Mucosa of rectum (tissue), 2 donors: ENCODE data around the gene DUSP22.
A peak's percentile ranks its signal among the peaks of the same experiment; 100 is the strongest.

Experiments
- H3K27ac ChIP-seq, 2 donors: one replicate each; pipeline ENCODE4 v1.7.0; 2013; ENCODE audit warnings: inconsistent platforms in 2 of 2, low read depth in 2 of 2, low read length in 2 of 2
- H3K27me3 ChIP-seq, 2 donors: one replicate each; pipeline ENCODE4 v1.7.0; 2013; ENCODE audit warnings: low read length in 2 of 2; ENCODE audit not compliant: control insufficient read depth in 2 of 2, insufficient read depth in 2 of 2
- H3K36me3 ChIP-seq, 2 donors: one replicate each; pipeline ENCODE4 v1.7.0; 2013; ENCODE audit warnings: low read length in 2 of 2; ENCODE audit not compliant: control insufficient read depth in 2 of 2, insufficient read depth in 2 of 2
- H3K4me1 ChIP-seq, 2 donors: one replicate each; pipeline ENCODE4 v1.7.0; 2013; ENCODE audit warnings: low read length in 2 of 2, mild to moderate bottlenecking in 1 of 2; ENCODE audit not compliant: control insufficient read depth in 2 of 2, insufficient read depth in 2 of 2
- H3K4me3 ChIP-seq, 2 donors: one replicate each; pipeline ENCODE4 v1.7.0; 2013; ENCODE audit warnings: low read length in 2 of 2
- H3K9ac ChIP-seq, 2 donors: one replicate each; pipeline ENCODE4 v1.7.0; 2013; ENCODE audit warnings: low read length in 2 of 2, low read depth in 1 of 2, mild to moderate bottlenecking in 1 of 2
- H3K9me3 ChIP-seq, 2 donors: one replicate each; pipeline ENCODE4 v1.7.0; 2013; ENCODE audit warnings: low read length in 2 of 2; ENCODE audit not compliant: control insufficient read depth in 2 of 2
- donor health status: healthy.
- donor health status: Normal muscosa, but diverticular disease.

The DUSP22 gene

DNA sequence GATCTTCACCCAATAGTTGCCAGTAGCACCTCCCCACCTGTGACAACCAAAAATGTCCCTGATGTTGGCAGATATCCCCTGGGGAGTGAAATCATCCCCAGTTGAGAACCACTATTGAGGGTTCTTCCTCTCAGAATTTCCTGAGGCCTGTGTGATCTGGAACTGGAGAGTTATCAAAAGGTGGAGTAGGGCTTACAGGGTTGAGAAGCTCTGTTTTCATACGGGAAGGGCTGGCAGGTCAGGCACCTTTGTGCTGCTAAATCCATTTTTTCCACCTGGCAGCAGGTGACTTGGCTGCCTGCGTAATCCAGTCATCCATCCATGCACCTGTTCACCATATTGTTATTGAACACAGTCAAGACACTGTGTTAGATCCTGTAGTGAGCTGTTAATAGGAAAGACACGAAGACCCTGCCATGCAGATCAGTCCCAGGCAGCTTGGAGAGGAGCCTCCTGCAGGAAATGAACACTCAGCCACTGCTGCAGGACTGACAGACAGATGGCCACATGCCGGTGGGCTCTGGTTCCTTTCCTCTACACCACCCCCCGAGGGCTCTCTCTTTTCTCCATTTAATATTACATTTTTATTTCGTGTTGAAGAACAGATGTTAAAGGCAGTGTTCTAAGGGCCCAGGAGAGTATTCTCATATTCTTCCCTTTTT is 5.4 kb downstream of the DUSP22 start:
- Histone ChIP-seq H3K4me1 (peaks cover 19 to 20% of the 10 kb centered on the region in 2 donors), H3K4me3 (no peak overlapping the region), H3K27ac (peak overlapping the region; percentile 16 to 62)

GRCh38 chr6:298233-299103 is 6.2 kb downstream of the DUSP22 start:
- Histone ChIP-seq H3K27me3 (no peaks in the 10 kb centered on the region), H3K9me3 (no peaks in the 10 kb centered on the region), H3K27ac (peak overlapping the region in 1 of 2 donors; percentile 32), H3K4me1 (peaks cover 15 to 19% of the 10 kb centered on the region in 2 donors), H3K9ac (no peak overlapping the region), H3K36me3 (peaks cover 0 to 3% of the 10 kb centered on the region in 2 donors), H3K4me3 (no peak overlapping the region)

More for the DNA sequence above, 5.4 kb downstream of the DUSP22 start:
- Histone ChIP-seq H3K9ac (no peak overlapping the region), H3K9me3 (no peaks in the 10 kb centered on the region), H3K27me3 (no peaks in the 10 kb centered on the region), H3K36me3 (peaks cover 0 to 3% of the 10 kb centered on the region in 2 donors)

GRCh38 chr6:299104-299980 is 7.1 kb downstream of the DUSP22 start:
- Histone ChIP-seq H3K4me1 (peaks cover 10 to 19% of the 10 kb centered on the region in 2 donors), H3K4me3 (no peak overlapping the region), H3K9ac (no peak overlapping the region), H3K27ac (peak overlapping the region in 1 of 2 donors; percentile 6), H3K9me3 (no peaks in the 10 kb centered on the region), H3K36me3 (peaks cover 0 to 3% of the 10 kb centered on the region in 2 donors), H3K27me3 (no peaks in the 10 kb centered on the region)

- no peak overlapping the region for H3K4me3 ChIP-seq
- H3K4me1 ChIP-seq = peaks cover 10 to 19% of the 10 kb centered on the region in 2 donors
- H3K27ac ChIP-seq = no peak overlapping the region
These were observed 7.7 kb downstream of the DUSP22 start for GRCh38 chr6:300026-300425.

GRCh38 chr6:300494-301198 is 8.4 kb downstream of the DUSP22 start:
- H3K9me3 ChIP-seq = no peaks in the 10 kb centered on the region
- no peak overlapping the region for H3K4me3 ChIP-seq
- peaks cover 13 to 19% of the 10 kb centered on the region in 2 donors for H3K4me1 ChIP-seq
- H3K36me3 ChIP-seq = peaks cover 0 to 3% of the 10 kb centered on the region in 2 donors
- H3K27ac ChIP-seq = no peak overlapping the region
- no peak overlapping the region for H3K9ac ChIP-seq
- H3K27me3 ChIP-seq = no peaks in the 10 kb centered on the region

More at GRCh38 chr6:300026-300425, 7.7 kb downstream of the DUSP22 start:
- H3K36me3 ChIP-seq = peaks cover 0 to 3% of the 10 kb centered on the region in 2 donors
- H3K27me3 ChIP-seq = no peaks in the 10 kb centered on the region
- no peak overlapping the region for H3K9ac ChIP-seq
- no peaks in the 10 kb centered on the region for H3K9me3 ChIP-seq

DNA sequence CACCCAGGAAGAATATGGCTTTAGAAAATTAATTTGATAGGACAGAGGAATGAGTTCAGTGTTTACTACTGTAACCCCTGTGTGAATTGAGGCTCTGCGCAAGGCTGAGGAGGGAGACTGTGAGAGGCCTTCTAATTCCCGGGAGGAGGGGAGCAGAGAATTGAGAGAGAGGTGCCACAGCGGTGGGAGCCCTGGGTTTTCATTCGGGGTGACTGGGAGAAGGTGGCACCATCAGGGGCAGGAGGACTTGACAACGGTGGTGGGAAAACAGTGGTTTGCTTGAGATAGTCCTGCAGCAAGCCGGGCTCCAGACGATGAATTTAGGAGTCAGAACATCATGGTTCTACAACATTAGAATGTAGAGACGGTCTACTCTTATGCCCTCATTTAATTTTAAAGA is 9.2 kb downstream of the DUSP22 start:
- Histone ChIP-seq H3K9me3 (no peaks in the 10 kb centered on the region), H3K36me3 (peaks cover 0 to 5% of the 10 kb centered on the region in 2 donors), H3K27me3 (no peaks in the 10 kb centered on the region), H3K9ac (no peak overlapping the region), H3K4me1 (peaks cover 17 to 22% of the 10 kb centered on the region in 2 donors), H3K4me3 (no peak overlapping the region), H3K27ac (no peak overlapping the region)

DNA sequence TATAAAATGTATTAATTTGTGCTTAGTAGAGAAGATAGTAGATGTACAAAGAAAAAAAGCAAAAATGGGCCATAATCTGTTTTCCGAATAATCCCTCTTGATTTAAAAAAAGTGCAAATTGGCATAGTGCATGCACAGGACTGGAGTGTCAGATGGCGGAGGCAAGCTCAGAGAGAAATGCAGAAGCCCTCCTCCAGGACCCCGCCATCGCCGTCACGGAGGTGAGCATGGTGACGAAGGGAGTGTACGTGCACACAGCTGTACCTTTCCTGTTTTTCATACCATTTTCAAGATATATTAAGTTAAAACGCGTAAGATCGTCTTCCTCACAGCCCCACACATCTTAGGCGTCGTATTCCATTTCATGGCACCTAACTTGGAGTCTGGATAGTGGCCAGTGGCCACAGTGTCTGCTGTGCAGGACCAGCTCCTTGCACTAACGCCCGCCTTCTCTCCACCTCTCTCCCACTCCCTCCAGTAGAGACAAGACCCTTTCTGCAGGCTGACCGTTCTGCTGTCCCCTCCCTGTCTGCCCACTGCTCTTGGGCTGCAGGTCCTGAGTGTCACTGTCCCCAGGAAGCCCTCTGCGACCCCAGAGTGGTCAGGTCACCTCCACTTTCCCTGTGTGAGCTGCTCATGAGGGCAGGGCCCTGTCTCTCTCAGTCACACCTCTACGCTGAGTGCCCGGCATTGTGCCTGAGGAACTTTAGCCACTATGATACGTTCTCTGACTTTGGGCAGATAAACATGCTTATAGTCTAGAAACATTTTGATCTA is 9.8 kb downstream of the DUSP22 start:
- Histone ChIP-seq H3K4me1 (peaks cover 19 to 25% of the 10 kb centered on the region in 2 donors), H3K27ac (no peak overlapping the region), H3K27me3 (no peaks in the 10 kb centered on the region), H3K9me3 (no peaks in the 10 kb centered on the region), H3K4me3 (no peak overlapping the region), H3K9ac (no peak overlapping the region), H3K36me3 (peaks cover 0 to 6% of the 10 kb centered on the region in 2 donors)

GRCh38 chr6:302760-303159 is 10.5 kb downstream of the DUSP22 start:
- Histone ChIP-seq H3K27me3 (no peaks in the 10 kb centered on the region), H3K9ac (no peak overlapping the region), H3K36me3 (peaks cover 0 to 6% of the 10 kb centered on the region in 2 donors)

DNA sequence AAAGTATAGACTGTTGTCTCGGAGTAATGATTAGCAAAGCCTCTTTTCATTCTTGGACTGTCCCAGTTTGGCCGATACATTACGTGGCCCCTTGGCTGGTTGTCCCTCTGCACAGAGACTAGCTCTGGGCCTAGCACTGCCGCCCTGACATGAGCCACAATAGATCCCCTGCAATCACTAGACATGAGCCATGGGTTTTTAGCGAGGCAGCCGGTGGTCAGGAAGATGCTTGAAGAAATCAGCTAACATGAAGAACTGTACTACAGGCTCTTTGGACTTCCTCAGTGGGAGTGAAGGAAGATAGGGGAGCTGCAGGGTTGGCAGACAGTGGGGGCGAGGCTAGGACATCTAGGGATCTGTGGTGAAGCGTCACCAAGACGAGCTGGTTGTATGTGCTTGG is 11.0 kb downstream of the DUSP22 start:
- peaks cover 15 to 18% of the 10 kb centered on the region in 2 donors for H3K4me1 ChIP-seq
- H3K9me3 ChIP-seq = no peaks in the 10 kb centered on the region
- H3K9ac ChIP-seq = no peak overlapping the region
- peaks cover 0 to 6% of the 10 kb centered on the region in 2 donors for H3K36me3 ChIP-seq
- no peaks in the 10 kb centered on the region for H3K27me3 ChIP-seq
- H3K4me3 ChIP-seq = no peak overlapping the region
- no peak overlapping the region for H3K27ac ChIP-seq

More at GRCh38 chr6:302760-303159, 10.5 kb downstream of the DUSP22 start:
- Histone ChIP-seq H3K9me3 (no peaks in the 10 kb centered on the region), H3K4me3 (no peak overlapping the region), H3K27ac (no peak overlapping the region), H3K4me1 (peaks cover 15 to 22% of the 10 kb centered on the region in 2 donors)
